GM21367 (cell line): ENCODE data around the gene MRPL49.

Experiments
- ATAC-seq: cut with Tn5 transposase; IDR thresholded peaks from one replicate; pipeline ENCODE4 v1.9.1; 2021; ENCODE audit not compliant: unreplicated experiment

Gene MRPL49

GRCh38 chr11:65102142-65103095, 19.7 kb upstream of the MRPL49 start:
- ATAC-seq: no peak

- no peak for ATAC-seq
Observed at GRCh38 chr11:65103476-65103875, 18.6 kb upstream of the MRPL49 start.

- no peak for ATAC-seq
Observed at GRCh38 chr11:65104628-65105027, 17.5 kb upstream of the MRPL49 start.

GRCh38 chr11:65107078-65107477, 15.0 kb upstream of the MRPL49 start:
- no peak for ATAC-seq

- no peak for ATAC-seq
Observed at GRCh38 chr11:65107751-65108468, 14.2 kb upstream of the MRPL49 start.

- no peak for ATAC-seq
Observed at GRCh38 chr11:65108469-65109123, 13.5 kb upstream of the MRPL49 start.

GRCh38 chr11:65109231-65110198, 12.6 kb upstream of the MRPL49 start:
- no peak for ATAC-seq

- no peak for ATAC-seq
Observed at GRCh38 chr11:65110354-65110861, 11.7 kb upstream of the MRPL49 start.

GRCh38 chr11:65111159-65111743, 10.9 kb upstream of the MRPL49 start:
- ATAC-seq: no peak

GRCh38 chr11:65111744-65112545, 10.2 kb upstream of the MRPL49 start, which contains the start of gene TM7SF2:
Gene TM7SF2, plus strand, starts transcription at chr11:65111872. Its CDS starts 144 bp downstream, at chr11:65112016.
- peak; percentile 41 for ATAC-seq

GRCh38 chr11:65112546-65113360, 9.4 kb upstream of the MRPL49 start:
- ATAC-seq: no peak

- no peak for ATAC-seq
Observed at GRCh38 chr11:65113361-65113756, 8.8 kb upstream of the MRPL49 start.

GRCh38 chr11:65113839-65114238, 8.3 kb upstream of the MRPL49 start:
- ATAC-seq: no peak

GRCh38 chr11:65114538-65115171, 7.5 kb upstream of the MRPL49 start:
- no peak for ATAC-seq

- no peak for ATAC-seq
Observed at GRCh38 chr11:65115361-65116082, 6.6 kb upstream of the MRPL49 start.

GRCh38 chr11:65116370-65117205, 5.5 kb upstream of the MRPL49 start:
- no peak for ATAC-seq
